HUES6 (cell line): ENCODE data around the gene CP.

Source experiments
- H3K27ac ChIP-seq: 2 replicates; pipeline ENCODE4 v1.7.0; 2013; ENCODE audit warnings: low read depth, mild to moderate bottlenecking, low read length, inconsistent platforms
- H3K27me3 ChIP-seq: 2 replicates; pipeline ENCODE4 v1.6.1; 2013; ENCODE audit warnings: low read length; ENCODE audit not compliant: control insufficient read depth, insufficient read depth
- H3K36me3 ChIP-seq: 2 replicates; pipeline ENCODE4 v1.6.1; 2013; ENCODE audit warnings: low read length; ENCODE audit not compliant: control insufficient read depth, insufficient read depth
- H3K4me1 ChIP-seq: 2 replicates; pipeline ENCODE4 v1.6.1; 2013; ENCODE audit warnings: low read length; ENCODE audit not compliant: control insufficient read depth, insufficient read depth
- H3K4me3 ChIP-seq: 2 replicates; pipeline ENCODE4 v1.5.1; 2013; ENCODE audit warnings: low read depth, low read length
- H3K9ac ChIP-seq: one replicate; pipeline ENCODE4 v1.6.1; 2013; ENCODE audit warnings: mild to moderate bottlenecking, low read length
- H3K9me3 ChIP-seq: 2 replicates; pipeline ENCODE4 v1.6.1; 2013; ENCODE audit warnings: low read depth, low read length; ENCODE audit not compliant: control insufficient read depth, insufficient read depth

The CP gene

DNA sequence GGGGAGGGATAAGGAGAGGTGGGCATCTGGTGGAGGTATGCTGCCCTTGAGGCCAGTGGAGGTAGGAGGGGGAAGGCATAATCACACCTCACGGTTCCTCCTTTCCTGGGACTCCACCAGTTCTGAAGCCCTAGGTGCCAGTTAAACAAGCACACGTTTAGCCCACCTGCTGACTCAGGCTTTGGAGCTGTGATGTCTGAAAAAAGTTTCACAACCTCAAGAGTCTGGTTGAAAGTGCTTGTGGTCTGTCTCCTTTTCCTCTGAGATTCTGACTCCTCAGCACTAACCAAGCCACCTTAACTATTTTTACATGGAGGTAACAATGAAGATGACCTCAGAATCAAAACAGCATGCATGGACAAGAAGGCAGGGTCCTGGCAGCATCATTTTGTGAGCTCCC lies 69.2 kb downstream of the CP start:
- Histone ChIP-seq H3K9me3 (no peaks in the 10 kb centered on the region), H3K27me3 (no peaks in the 10 kb centered on the region), H3K9ac (no peak overlapping the region), H3K36me3 (peaks cover 77% of the 10 kb centered on the region), H3K4me3 (no peak overlapping the region), H3K4me1 (peaks cover 16% of the 10 kb centered on the region; the same call in 1 of the 2 replicates), H3K27ac (0 out of 2 replicates have a peak overlapping the region, but pooled peaks have one; percentile 7)

DNA sequence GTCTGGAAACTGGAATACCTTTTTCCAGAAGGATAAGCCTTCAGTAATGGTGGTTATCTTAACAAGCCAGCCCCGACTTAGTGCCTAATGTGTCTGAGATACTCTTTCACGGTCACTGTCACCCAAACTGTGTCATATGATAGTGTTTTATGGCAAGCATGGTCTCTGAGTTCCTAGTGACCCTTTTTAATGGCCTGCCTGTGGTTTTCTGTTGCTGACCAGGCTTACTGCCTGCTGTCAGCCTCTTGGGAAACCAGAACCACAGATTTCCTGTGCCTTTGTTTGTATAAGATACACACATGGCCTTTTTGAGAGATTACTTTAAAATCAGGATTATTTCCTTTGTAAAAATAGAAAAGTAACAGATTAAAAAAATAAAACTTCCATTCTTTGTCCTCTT lies 69.8 kb downstream of the CP start:
- Histone ChIP-seq H3K36me3 (peaks cover 76% of the 10 kb centered on the region), H3K27ac (no peak overlapping the region), H3K4me1 (peaks cover 16% of the 10 kb centered on the region; the same call in 1 of the 2 replicates), H3K4me3 (no peak overlapping the region), H3K9me3 (no peaks in the 10 kb centered on the region), H3K9ac (no peak overlapping the region), H3K27me3 (no peaks in the 10 kb centered on the region)

DNA sequence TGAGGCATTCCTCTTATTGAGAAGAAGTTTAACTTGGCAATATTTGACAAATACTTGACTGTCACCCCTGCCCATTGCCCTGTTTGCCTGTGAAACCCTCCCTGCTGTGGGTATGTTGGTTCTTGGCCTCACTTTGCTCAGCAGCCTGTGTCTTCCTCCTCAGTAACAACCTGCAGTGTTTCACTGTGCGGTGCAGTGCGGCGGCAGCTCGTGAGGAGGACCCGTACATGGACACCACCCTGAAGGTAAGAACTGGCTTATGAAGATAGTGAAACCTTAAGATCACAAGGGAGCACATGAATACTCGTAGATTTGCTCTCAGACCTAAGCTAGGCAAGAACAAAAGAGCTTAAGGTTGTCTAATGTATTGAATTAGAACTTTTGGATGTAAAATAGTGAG lies 71.2 kb downstream of the CP start:
- Histone ChIP-seq H3K9ac (no peak overlapping the region), H3K9me3 (no peaks in the 10 kb centered on the region), H3K4me1 (peaks cover 16% of the 10 kb centered on the region; the same call in 1 of the 2 replicates)

DNA sequence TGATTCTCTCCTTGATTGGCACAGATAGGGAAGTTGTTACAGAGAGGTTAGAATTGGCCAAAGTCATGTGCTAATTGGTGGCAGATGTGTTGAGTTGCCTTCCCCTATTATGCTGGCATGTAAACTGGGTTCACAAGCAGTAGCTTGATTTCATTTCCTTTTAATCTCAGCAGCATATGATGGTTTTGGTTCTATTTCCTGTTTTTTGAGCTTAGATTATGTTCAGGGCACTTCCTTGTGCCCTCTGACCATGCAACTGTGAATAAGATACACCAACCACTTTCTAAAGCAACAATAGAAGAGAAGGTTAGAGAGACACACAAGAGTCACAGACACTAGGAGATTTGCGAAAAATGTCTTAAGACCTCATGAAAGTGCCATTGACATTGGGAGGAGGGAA lies 75.7 kb downstream of the CP start:
- no peak overlapping the region for H3K9ac ChIP-seq
- H3K4me3 ChIP-seq: no peak overlapping the region
- H3K27ac ChIP-seq: no peak overlapping the region
- H3K27me3 ChIP-seq: no peaks in the 10 kb centered on the region
- H3K36me3 ChIP-seq: peaks cover 67% of the 10 kb centered on the region
- no peaks in the 10 kb centered on the region for H3K9me3 ChIP-seq
- no peaks in the 10 kb centered on the region for H3K4me1 ChIP-seq

More for the DNA sequence above, 71.2 kb downstream of the CP start:
- Histone ChIP-seq H3K4me3 (no peak overlapping the region), H3K27ac (no peak overlapping the region), H3K27me3 (no peaks in the 10 kb centered on the region), H3K36me3 (peaks cover 76% of the 10 kb centered on the region)

DNA sequence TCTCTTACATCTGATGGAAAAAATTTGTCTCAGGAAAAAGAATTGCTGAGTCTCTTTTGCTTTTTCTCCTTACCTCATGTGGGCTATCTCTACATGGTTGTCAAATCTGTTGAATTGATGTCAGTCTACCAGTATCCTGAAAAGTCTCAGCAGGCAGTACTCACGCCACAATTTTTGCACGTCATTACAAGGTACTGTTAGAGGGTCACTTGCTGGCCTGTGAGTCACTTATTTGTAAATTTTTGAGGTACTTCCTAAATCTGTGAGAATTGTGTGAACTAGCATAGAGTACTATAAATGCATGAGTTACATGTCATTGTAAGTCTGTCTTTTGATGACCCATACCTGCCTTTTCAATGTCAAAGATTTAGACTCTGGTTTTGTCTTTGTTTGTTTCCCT lies 76.3 kb downstream of the CP start:
- H3K9ac ChIP-seq: no peak overlapping the region
- H3K4me3 ChIP-seq: no peak overlapping the region
- no peaks in the 10 kb centered on the region for H3K9me3 ChIP-seq
- H3K36me3 ChIP-seq: peaks cover 62% of the 10 kb centered on the region
- no peak overlapping the region for H3K27ac ChIP-seq
- H3K4me1 ChIP-seq: no peaks in the 10 kb centered on the region
- no peaks in the 10 kb centered on the region for H3K27me3 ChIP-seq

DNA sequence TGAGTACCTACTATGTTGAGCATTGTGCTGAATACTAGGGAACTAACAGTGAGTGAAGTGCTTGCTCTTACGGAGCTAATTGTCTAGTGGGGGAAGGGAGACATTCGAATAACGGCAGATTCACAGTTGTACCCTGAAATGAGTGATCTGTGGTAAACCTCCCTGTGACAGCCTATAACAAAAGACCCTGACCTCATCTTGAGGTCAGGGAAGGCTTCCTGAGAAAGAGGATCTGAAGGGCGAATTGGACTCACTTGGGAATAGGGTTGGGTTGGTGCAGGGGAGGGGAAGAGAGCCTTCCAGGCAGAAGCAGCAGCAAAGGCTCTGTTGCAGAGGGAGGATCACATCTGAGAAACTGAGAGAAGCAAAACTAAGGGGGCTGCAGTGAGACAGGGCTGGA lies 78.9 kb downstream of the CP start:
- H3K4me1 ChIP-seq: peaks cover 6% of the 10 kb centered on the region; the same call in 1 of the 2 replicates
- no peak overlapping the region for H3K27ac ChIP-seq
- H3K27me3 ChIP-seq: no peaks in the 10 kb centered on the region
- no peak overlapping the region for H3K4me3 ChIP-seq
- H3K9me3 ChIP-seq: no peaks in the 10 kb centered on the region
- H3K9ac ChIP-seq: no peak overlapping the region
- H3K36me3 ChIP-seq: peaks cover 54% of the 10 kb centered on the region

DNA sequence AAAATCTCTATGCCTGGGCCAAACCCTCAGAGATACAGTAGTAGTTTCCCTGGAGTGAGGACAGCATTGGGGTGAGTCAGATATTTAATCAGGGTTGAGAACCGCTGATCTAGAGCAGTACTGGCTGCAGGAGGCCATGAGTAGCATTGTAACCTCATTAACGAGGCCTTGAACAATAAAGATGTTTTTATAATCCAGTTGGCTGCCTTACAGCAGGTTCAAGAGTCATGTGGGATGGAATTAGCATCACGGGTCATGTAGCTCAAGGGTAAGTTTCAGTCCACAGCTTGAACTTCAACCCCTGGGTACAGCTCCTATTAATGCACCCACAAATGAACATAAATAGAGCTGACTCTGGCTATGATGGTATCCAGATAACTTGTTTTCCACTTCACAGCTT lies 87.1 kb downstream of the CP start:
- H3K9ac ChIP-seq: peak overlapping the region; percentile 33
- peaks cover 34% of the 10 kb centered on the region for H3K4me1 ChIP-seq
- no peak overlapping the region for H3K27ac ChIP-seq
- H3K27me3 ChIP-seq: no peaks in the 10 kb centered on the region
- H3K4me3 ChIP-seq: no peak overlapping the region
- H3K36me3 ChIP-seq: peaks cover 17% of the 10 kb centered on the region
- H3K9me3 ChIP-seq: no peaks in the 10 kb centered on the region

DNA sequence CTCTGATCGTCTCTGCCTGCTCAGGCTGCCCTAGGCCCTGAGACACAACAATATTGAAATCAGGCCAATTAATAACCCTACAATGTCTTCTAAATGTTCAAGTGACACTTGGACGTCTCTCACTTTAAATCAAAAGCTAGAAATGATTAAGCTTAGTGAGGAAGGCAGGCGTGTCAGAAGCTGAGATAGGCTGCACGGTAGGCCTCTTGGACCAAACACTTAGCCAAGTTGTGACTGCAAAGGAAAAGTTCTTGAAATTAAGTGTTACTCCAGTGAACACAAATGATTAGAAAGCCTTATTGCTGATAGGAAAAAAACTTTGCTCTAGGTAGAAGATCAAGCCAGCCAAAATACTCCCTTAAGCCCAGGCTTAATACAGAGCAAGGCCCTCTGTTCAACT lies 90.0 kb downstream of the CP start:
- Histone ChIP-seq H3K27ac (no peak overlapping the region), H3K9ac (peak overlapping the region; percentile 26), H3K27me3 (no peaks in the 10 kb centered on the region), H3K9me3 (no peaks in the 10 kb centered on the region), H3K4me1 (peaks cover 28% of the 10 kb centered on the region), H3K4me3 (peak overlapping the region; percentile 91; the same call in 1 of the 2 replicates), H3K36me3 (peaks cover 17% of the 10 kb centered on the region)

DNA sequence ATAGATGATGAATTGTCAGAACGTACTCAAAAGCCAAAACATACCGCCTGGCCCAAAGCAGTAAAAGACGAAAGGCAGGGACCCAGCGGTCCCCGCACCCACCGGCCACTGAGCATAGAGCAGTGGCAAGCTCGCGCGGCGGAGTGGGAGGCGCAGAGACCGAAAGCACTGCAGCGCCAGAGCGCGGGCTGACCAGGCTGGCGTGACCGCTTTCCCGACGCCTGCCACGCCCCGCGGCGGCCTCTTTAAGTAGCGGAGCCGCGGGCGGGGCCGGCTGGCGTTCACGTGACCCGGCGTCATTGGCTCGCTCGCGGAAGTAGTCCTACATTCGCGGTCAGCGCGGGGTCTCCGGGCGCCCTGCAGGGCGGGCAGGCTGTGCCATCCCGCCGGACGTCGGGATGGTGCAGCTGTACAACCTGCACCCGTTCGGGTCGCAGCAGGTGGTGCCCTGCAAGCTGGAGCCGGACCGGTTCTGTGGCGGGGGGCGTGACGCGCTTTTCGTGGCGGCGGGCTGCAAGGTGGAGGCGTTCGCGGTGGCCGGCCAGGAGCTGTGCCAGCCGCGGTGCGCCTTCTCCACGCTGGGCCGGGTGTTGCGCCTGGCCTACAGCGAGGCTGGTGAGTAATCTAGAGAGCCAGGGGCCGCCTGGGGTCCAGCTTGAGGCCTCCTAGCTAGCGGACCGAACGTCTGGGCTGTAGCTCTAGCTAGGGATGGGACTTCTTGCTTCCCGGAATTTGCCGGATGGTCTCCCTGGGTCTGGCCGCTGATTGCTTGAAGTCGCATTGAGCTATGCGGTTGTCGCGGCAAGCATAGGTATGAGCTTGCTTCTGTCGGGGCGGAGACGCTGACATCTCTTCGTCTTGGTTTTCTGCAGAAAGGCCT lies 92.1 kb downstream of the CP start, which contains the start of gene HPS3:
HPS3 (plus strand) TSS at position 313 of the 880 bp plus-strand sequence; CDS start at position 399, 86 bp downstream.
- Histone ChIP-seq H3K36me3 (peaks cover 11% of the 10 kb centered on the region), H3K9me3 (no peaks in the 10 kb centered on the region), H3K4me1 (peaks cover 25% of the 10 kb centered on the region), H3K4me3 (peak within 1 kb of the TSS; percentile 91), H3K27me3 (no peaks in the 10 kb centered on the region), H3K9ac (peak within 1 kb of the TSS; percentile 87), H3K27ac (peak within 1 kb of the TSS; percentile 45; the same call in 1 of the 2 replicates)

DNA sequence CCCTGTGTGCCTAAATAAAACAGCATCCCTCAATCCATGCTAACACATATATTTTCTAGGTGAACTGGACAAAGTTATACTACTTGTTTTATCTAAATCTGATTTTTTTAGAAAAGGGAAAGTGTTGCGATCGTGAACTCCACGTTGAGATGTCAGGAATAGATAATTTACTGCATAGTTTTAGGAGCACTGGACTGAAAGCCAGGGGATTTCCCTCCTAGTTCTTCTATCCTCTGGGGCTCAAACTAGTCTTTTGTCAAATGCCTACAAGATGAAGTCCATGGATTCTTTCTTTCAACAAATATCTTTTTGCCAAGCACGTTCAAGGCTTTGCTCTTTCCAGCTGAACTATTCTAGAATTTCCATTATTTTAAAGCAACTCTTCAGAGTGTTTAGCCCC lies 92.8 kb downstream of the CP start:
- Histone ChIP-seq H3K27me3 (no peaks in the 10 kb centered on the region), H3K4me3 (peak overlapping the region; percentile 91), H3K27ac (no peak overlapping the region), H3K9ac (no peak overlapping the region), H3K9me3 (no peaks in the 10 kb centered on the region), H3K36me3 (peaks cover 6% of the 10 kb centered on the region; the same call in 1 of the 2 replicates), H3K4me1 (peaks cover 17% of the 10 kb centered on the region)
